K562 (cell line): ENCODE measurements around the gene GOSR1. TPM values are rescaled to one million over a fixed set of nuclear protein-coding genes. Genes with fewer than 3 reads are reported as not detected.
"Not testable (repeated sequence)": the region's sequence is repeated elsewhere in the genome, so short reads cannot be mapped to it uniquely, and the experiment has no call there.

Source experiments
- ATAC-seq: fragments of 200-7000 bp; cut with Tn5 transposase; 3 replicates; pipeline ENCODE4 v1.9.1; 2020; ENCODE audit warnings: moderate library complexity
- BruUV-seq: library from RNA; stranded (reverse); fragments of 400-500 nt; replicated peaks from 2 replicates; lab custom pipeline; 2021; lab: Mats Ljungman, UMichigan
- CTCF ChIA-PET: fragments of 300-600 bp; formaldehyde crosslinking; extraction: SDS; loops from one replicate; lab custom pipeline; 2021; ENCODE audit warnings: low intra/inter-chr PET ratio; lab: Yijun Ruan, JAX
- POLR2A ChIA-PET: fragments of 300-600, 350-650 bp; sonication (Branson Sonifier 250); formaldehyde crosslinking; extraction: SDS; loops from one replicate; lab custom pipeline; 2021; ENCODE audit warnings: antibody characterized with exemption, inconsistent platforms; lab: Yijun Ruan, JAX
- DNase-seq, 4 experiments: peaks; one replicate each; pipeline versions ENCODE4 v3.0.0 to v3.0.0-alpha.2; 2011 to 2018; ENCODE audit warnings: low spot score in 3 of 4, mixed read lengths in 3 of 4; ENCODE audit errors: extremely low read depth in 1 of 4
- FAIRE-seq: peaks from 2 replicates; lab custom pipeline; 2011; peaks lifted over from hg19 to GRCh38; lab: Jason Lieb, UNC
- H2AFZ ChIP-seq: 2 replicates; pipeline ENCODE4 v1.6.0; 2011; ENCODE audit warnings: low read depth, low read length, control low read depth, inconsistent platforms
- H3K27ac ChIP-seq: fragments of 200-600 bp; 3 replicates; pipeline ENCODE4 v1.8.0; 2011; ENCODE audit warnings: low read depth, mild to moderate bottlenecking, control low read depth, inconsistent platforms, low read length, moderate library complexity, mixed read lengths; ENCODE audit errors: extremely low read depth
- H3K27me3 ChIP-seq, 2 experiments: fragments of 300-600 bp in 1 of 2; 2 replicates in 1 of 2; 3 replicates in 1 of 2; pipeline versions ENCODE4 v1.6.0 to v1.8.0; 2011; ENCODE audit warnings: inconsistent platforms in 2 of 2, low read length in 2 of 2, mild to moderate bottlenecking in 1 of 2, mixed read lengths in 1 of 2, moderate library complexity in 1 of 2; ENCODE audit not compliant: control insufficient read depth in 2 of 2, insufficient read depth in 2 of 2
- H3K36me3 ChIP-seq: fragments of 300-600 bp; 3 replicates; pipeline ENCODE4 v1.8.0; 2011; ENCODE audit warnings: mild to moderate bottlenecking, low read length, inconsistent platforms; ENCODE audit not compliant: control insufficient read depth, insufficient read depth
- H3K4me1 ChIP-seq, 2 experiments: fragments of 200-600 bp in 1 of 2; replicated peaks in 1 of 2; 2 replicates in 1 of 2; 3 replicates in 1 of 2; pipeline versions ENCODE4 v1.5.1 to v1.8.0; 2011; ENCODE audit warnings: inconsistent platforms in 2 of 2, low read length in 2 of 2, mild to moderate bottlenecking in 1 of 2, mixed read lengths in 1 of 2, moderate library complexity in 1 of 2; ENCODE audit not compliant: control insufficient read depth in 2 of 2, insufficient read depth in 2 of 2
- H3K4me2 ChIP-seq: 2 replicates; pipeline ENCODE4 v1.6.1; 2011; ENCODE audit warnings: low read length, control low read depth, inconsistent platforms, mixed read lengths; ENCODE audit not compliant: insufficient read depth
- H3K4me3 ChIP-seq: fragments of 200-600 bp; sonication (generic), shearing (Covaris generic); 2 replicates; pipeline ENCODE4 v1.5.1; 2016; ENCODE audit warnings: control low read depth, inconsistent platforms
- H3K79me2 ChIP-seq: fragments of 200-600 bp; 3 replicates; pipeline ENCODE4 v1.8.0; 2011; ENCODE audit warnings: low read length, inconsistent platforms; ENCODE audit not compliant: control insufficient read depth, insufficient read depth
- H3K9ac ChIP-seq, 2 experiments: 2 replicates each; pipeline versions ENCODE4 v1.6.0 to v1.6.1; 2011; ENCODE audit warnings: low read depth in 2 of 2, low read length in 2 of 2, control low read depth in 1 of 2, inconsistent platforms in 1 of 2, mild to moderate bottlenecking in 1 of 2, mixed read lengths in 1 of 2; ENCODE audit not compliant: insufficient read depth in 1 of 2
- H3K9me1 ChIP-seq: one replicate; pipeline ENCODE4 v1.6.0; 2011; ENCODE audit warnings: inconsistent platforms, mild to moderate bottlenecking, low read length, moderate library complexity; ENCODE audit not compliant: control insufficient read depth, insufficient read depth
- H3K9me3 ChIP-seq: replicated peaks from 2 replicates; pipeline ENCODE4 v1.5.1; 2011; ENCODE audit warnings: low read depth, low read length, inconsistent platforms; ENCODE audit not compliant: control insufficient read depth, insufficient read depth
- H4K20me1 ChIP-seq: replicated peaks from 2 replicates; pipeline ENCODE4 v1.6.1; 2011; ENCODE audit warnings: low read length, inconsistent platforms, mixed read lengths; ENCODE audit not compliant: control insufficient read depth, insufficient read depth
- ATF3 ChIP-seq, 2 experiments: fragments of 450-650 bp in 1 of 2; sonication (generic) in 1 of 2; formaldehyde crosslinking in 1 of 2; IDR thresholded peaks in 1 of 2; conservative IDR thresholded peaks in 1 of 2; 2 replicates each; pipeline versions ENCODE4 v1.6.1 to v1.8.1; 2016 to 2023; ENCODE audit warnings: mild to moderate bottlenecking in 2 of 2, moderate library complexity in 2 of 2, inconsistent platforms in 1 of 2, missing genetic modification reagents in 1 of 2
- C11orf30 ChIP-seq: fragments of 450-650 bp; IDR thresholded peaks from 2 replicates; pipeline ENCODE4 v1.6.1; 2016; ENCODE audit warnings: low read depth, mild to moderate bottlenecking
- HIVEP1 ChIP-seq: fragments of 250-450 bp; sonication (Bioruptor Pico); IDR thresholded peaks from 2 replicates; pipeline ENCODE4 v1.4.0; 2020; ENCODE audit warnings: mild to moderate bottlenecking
- HMGXB4 ChIP-seq: sonication (generic); formaldehyde crosslinking; IDR thresholded peaks from 2 replicates; pipeline ENCODE4 v1.8.1; 2023; ENCODE audit warnings: mild to moderate bottlenecking, missing genetic modification reagents
- MAFF ChIP-seq: IDR thresholded peaks from 2 replicates; pipeline ENCODE4 v1.6.1; 2012; ENCODE audit warnings: low read length, improper control_type of control experiment
- MAFG ChIP-seq: fragments of 450-650 bp; conservative IDR thresholded peaks from 2 replicates; pipeline ENCODE4 v1.6.1; 2016; ENCODE audit warnings: missing genetic modification characterization, missing compliant biosample characterization
- MAFK ChIP-seq: IDR thresholded peaks from 2 replicates; pipeline ENCODE4 v1.6.1; 2011; ENCODE audit warnings: low read length, improper control_type of control experiment
- MCM2 ChIP-seq: fragments of 450-650 bp; IDR thresholded peaks from 2 replicates; pipeline ENCODE4 v1.6.1; 2017; ENCODE audit warnings: low read depth, mild to moderate bottlenecking
- MXI1 ChIP-seq: IDR thresholded peaks from 2 replicates; pipeline ENCODE4 v1.6.1; 2011; ENCODE audit warnings: low read depth, mild to moderate bottlenecking, improper control_type of control experiment, low read length
- RNF2 ChIP-seq: sonication (generic); IDR thresholded peaks from 2 replicates; pipeline ENCODE4 v1.6.1; 2016
- ZNF316 ChIP-seq: fragments of 450-650 bp; IDR thresholded peaks from 2 replicates; pipeline ENCODE4 v1.6.1; 2016
- ZNF395 ChIP-seq: fragments of 200-800 bp; sonication (Bioruptor generic); IDR thresholded peaks from 2 replicates; pipeline ENCODE4 v1.6.1; 2017; ENCODE audit warnings: missing genetic modification characterization, missing compliant biosample characterization
- WGBS: fragments of 100-300 bp; shearing (Covaris generic); methylation state at CpG from one replicate; pipeline ENCODE4 v1.1.6; 2016; ENCODE audit warnings: low coverage, mixed read lengths; ENCODE audit not compliant: insufficient coverage; ENCODE audit errors: missing lambda C conversion rate; 5-methylcytosine and 5-hydroxymethylcytosine counted together
- in situ Hi-C: fragments of 300-500 bp; cut with MboI; formaldehyde crosslinking; loops from 4 replicates; pipeline ENCODE4 v1.15.0; 2018; ENCODE audit warnings: inconsistent platforms, mixed read lengths
- intact Hi-C: fragments of 100-400 bp; cut with micrococcal nuclease; formaldehyde crosslinking; loops from 2 replicates; pipeline ENCODE4 v1.14.2; 2022
- polyA plus RNA-seq, 8 experiments: library from polyadenylated mRNA; depleted of rRNA in 4 of 8; stranded (reverse) in 5 of 8; unstranded in 3 of 8; fragments of >200 nt; fragmentation: Nextera tagmentation in 2 of 8; fragmentation: Illumina TruSeq in 1 of 8; extraction: Ambion mirVana in 2 of 8; extraction: Trizol in 1 of 8; gene quantifications; 2 replicates each; pipeline versions ENCODE4 v1.2.1 to v1.2.3, GENCODE V29; 2011 to 2014; ENCODE audit warnings: inconsistent platforms in 1 of 8, missing spikeins in 1 of 8
- total RNA-seq, 7 experiments: library from RNA; depleted of rRNA in 6 of 7; stranded (reverse); fragments of >200 nt in 6 of 7; fragmentation: Illumina TruSeq in 2 of 7; extraction: Trizol in 2 of 7; gene quantifications; 2 replicates each; pipeline versions ENCODE4 v1.2.1 to v1.2.3, GENCODE V29; 2011 to 2021; ENCODE audit warnings: low replicate concordance in 1 of 7

GOSR1 gene
- total and polyA plus RNA-seq, 9 of the 15 experiments (the other 6 are each of a cell fraction or from before 2014, with no cell fraction given): 17.6 to 95.5 (median 33.3) TPM

- FAIRE-seq, H3K27me3 ChIP-seq, H3K4me3 ChIP-seq, DNase-seq, intact Hi-C loops, CTCF ChIA-PET, H3K4me1 ChIP-seq, H3K79me2 ChIP-seq, H3K27ac ChIP-seq, H3K9me3 ChIP-seq: not testable (repeated sequence)
- 63% methylated on average over 5 of the region's 5 CpGs for WGBS
- peaks cover 33% of the 10 kb centered on the region for H3K36me3 ChIP-seq
- TF ChIP-seq MAFF: peak; percentile 88
- TF ChIP-seq MAFK: peak; percentile 83
- TF ChIP-seq MAFG (tag): peak; percentile 70
- peak; percentile 93 for TF ChIP-seq ZNF316
- TF ChIP-seq C11orf30: peak; percentile 83
- TF ChIP-seq, all 486 proteins: peak for 5; not testable (repeated sequence) for 481
- BruUV-seq, H4K20me1 ChIP-seq, H2AFZ ChIP-seq, H3K9ac ChIP-seq, in situ Hi-C loops, ATAC-seq, H3K9me1 ChIP-seq, POLR2A ChIA-PET, H3K4me2 ChIP-seq: not testable (repeated sequence)
Observed at GRCh38 chr17:30458797-30459413, 18.3 kb upstream of the GOSR1 start.

- CTCF ChIA-PET: no interaction called here
- peaks cover 0 to 5% of the 10 kb centered on the region in 2 experiments; a peak in 1 of 5 replicates for H3K4me1 ChIP-seq
- no peak overlapping the region for H3K4me3 ChIP-seq
- no peaks in the 10 kb centered on the region for H3K9me1 ChIP-seq
- no peaks in the 10 kb centered on the region for H3K27me3 ChIP-seq
- no peak overlapping the region for H3K27ac ChIP-seq
- FAIRE-seq (no peak), ATAC-seq (no peak), DNase-seq (no peak)
- POLR2A ChIA-PET: interaction anchor here (1.5 kb wide), 1 partner anchor 9 kb away, joined by 8 read pairs; the partner anchor contains the start of gene GOSR1
- no peaks in the 10 kb centered on the region for H4K20me1 ChIP-seq
- H3K9me3 ChIP-seq: no peaks in the 10 kb centered on the region
- peaks cover 16% of the 10 kb centered on the region; the same call in 2 of the 3 replicates for H3K36me3 ChIP-seq
- no peaks in the 10 kb centered on the region for H3K79me2 ChIP-seq
- intact Hi-C loops (no loop called here), in situ Hi-C loops (no loop called here)
- no TSS peak for BruUV-seq
- no peak overlapping the region for H2AFZ ChIP-seq
- no peak overlapping the region for H3K4me2 ChIP-seq
- 96% methylated on average over 2 of the region's 2 CpGs for WGBS
- H3K9ac ChIP-seq: no peak overlapping the region
- no peak for TF ChIP-seq MCM2
- no peak for TF ChIP-seq ZNF395 (CRISPR knock-in tag)
- TF ChIP-seq HIVEP1 (CRISPR knock-in tag): no peak
- no peak for TF ChIP-seq RNF2
- TF ChIP-seq HMGXB4 (CRISPR knock-in tag): no peak
- TF ChIP-seq ATF3 (IDR thresholded peaks at IDR 0.05): no peak
- no peak for TF ChIP-seq ATF3 (CRISPR knock-in tag; conservative IDR thresholded peaks at IDR 0.05)
- no peak for TF ChIP-seq MXI1
Observed at GRCh38 chr17:30468465-30468864, 8.7 kb upstream of the GOSR1 start.
